GM12872 (cell line): ENCODE data around the gene HSD11B2.

Experiments
- CTCF ChIP-seq: IDR thresholded peaks from 3 replicates; pipeline ENCODE4 v1.5.1; 2011; ENCODE audit warnings: low read depth, mild to moderate bottlenecking, low read length, moderate library complexity; ENCODE audit not compliant: insufficient read depth

HSD11B2 gene

GRCh38 chr16:67406111-67406971, 24.6 kb upstream of the HSD11B2 start:
- TF ChIP-seq CTCF = no peak

DNA sequence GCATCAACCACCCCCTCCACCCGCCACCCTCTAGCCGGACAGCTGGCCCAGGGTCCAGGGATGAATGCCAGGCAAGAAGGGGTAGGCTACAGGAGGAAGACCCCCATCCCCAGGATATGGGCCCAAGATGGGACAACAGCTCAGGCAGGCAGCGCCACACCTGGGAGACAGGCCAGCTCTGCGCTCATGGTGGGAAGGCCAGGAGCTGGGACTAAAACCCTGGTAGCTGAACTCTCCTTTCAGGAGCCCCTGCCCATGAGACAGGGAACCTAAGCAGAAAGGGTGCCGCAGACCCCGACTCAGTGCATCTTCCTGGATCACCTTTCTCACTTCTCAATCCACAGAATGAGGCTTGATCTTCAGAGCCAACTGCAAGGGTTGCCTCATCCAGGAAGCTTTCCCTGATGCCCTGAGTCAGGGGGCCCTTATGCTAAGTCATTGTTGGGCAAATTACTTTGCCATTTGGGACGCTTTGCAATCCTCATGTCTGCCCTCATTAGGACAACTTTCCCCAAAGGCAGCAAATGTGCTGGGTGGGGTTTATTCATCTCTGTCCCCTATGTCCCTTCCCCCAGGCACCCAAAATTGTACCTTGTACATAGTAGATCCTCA, 23.6 kb upstream of the HSD11B2 start:
- no peak for TF ChIP-seq CTCF

- TF ChIP-seq CTCF = 0 out of 3 replicates have a peak, but pooled peaks have one; percentile 6
Measured at GRCh38 chr16:67407788-67408452, 23.0 kb upstream of the HSD11B2 start.

DNA sequence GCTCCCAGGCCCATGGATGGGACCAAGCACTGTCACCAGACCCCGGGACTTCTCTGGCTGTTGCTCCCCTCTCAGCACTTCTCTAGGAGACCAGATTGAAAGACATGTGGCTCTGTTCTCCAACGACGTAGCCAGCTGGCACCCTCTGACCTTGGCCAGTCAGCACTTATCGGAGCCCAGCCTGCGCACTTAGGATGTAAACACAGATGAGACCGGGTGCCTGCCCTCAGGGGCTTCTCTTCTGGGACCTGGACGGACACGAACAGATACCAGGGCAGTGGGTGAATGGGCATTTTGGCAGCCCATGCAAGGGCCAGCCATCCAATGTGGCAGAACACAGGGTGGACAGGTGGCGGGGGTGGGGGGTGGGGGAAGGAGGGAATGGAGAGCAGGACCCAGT, 21.3 kb upstream of the HSD11B2 start:
- no peak for TF ChIP-seq CTCF

DNA sequence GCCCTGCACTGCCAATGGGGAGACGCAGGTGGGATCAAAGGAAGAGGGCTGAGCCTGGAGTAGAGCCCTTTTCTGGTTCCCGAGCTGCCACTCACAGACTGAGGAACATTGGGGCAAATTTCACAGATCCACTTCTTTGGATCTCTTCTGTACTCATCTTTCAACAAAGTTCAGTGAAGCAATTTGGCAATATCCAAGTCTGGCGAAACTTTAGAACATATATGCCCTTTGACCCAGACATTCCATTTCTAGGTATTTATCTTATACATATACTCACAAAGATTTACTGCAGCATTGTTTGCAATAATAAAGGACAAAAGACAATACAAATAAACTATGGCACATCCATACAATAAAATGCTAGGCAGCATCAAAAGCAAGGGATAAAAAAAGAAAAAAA, 19.6 kb upstream of the HSD11B2 start:
- TF ChIP-seq CTCF = no peak

DNA sequence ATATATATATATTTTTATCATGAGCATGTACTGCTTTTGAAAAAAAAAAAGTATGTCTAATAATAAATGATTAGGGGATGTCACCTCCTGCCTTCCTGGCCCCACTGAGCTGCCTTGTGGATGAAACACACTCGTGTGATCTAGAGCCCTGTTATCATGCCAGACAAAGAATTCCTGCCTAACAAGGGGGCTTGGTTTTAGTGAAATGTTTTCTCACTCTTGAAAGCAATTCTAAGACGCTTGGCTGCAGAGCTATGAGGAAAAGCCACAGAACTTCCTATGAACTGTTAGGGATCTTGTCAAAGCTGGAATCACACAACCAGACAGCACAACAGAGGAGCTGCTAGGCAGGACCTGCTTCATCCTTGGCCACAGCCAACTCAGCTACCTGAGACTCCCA, 18.6 kb upstream of the HSD11B2 start:
- no peak for TF ChIP-seq CTCF
